Raji (cell line): ENCODE data around the gene CTBP2.

Experiments
- POLR2A ChIP-seq: IDR thresholded peaks from 2 replicates; pipeline ENCODE4 v1.6.1; 2011; ENCODE audit warnings: low read depth, low read length, control low read depth; ENCODE audit not compliant: insufficient read depth

CTBP2 gene

GRCh38 chr10:125004571-125005311, 155.6 kb downstream of the CTBP2 start:
- TF ChIP-seq POLR2A = no peak

- no peak for TF ChIP-seq POLR2A
These were observed 156.4 kb downstream of the CTBP2 start for GRCh38 chr10:125003901-125004467.

GRCh38 chr10:125003146-125003900, 157.0 kb downstream of the CTBP2 start:
- no peak for TF ChIP-seq POLR2A

- TF ChIP-seq POLR2A = no peak
These were observed 157.8 kb downstream of the CTBP2 start for GRCh38 chr10:125002423-125003145.

- no peak for TF ChIP-seq POLR2A
These were observed 158.3 kb downstream of the CTBP2 start for GRCh38 chr10:125002047-125002422.

GRCh38 chr10:125001313-125002046, 158.9 kb downstream of the CTBP2 start:
- no peak for TF ChIP-seq POLR2A

- TF ChIP-seq POLR2A = no peak
These were observed 159.7 kb downstream of the CTBP2 start for GRCh38 chr10:125000366-125001312.

- TF ChIP-seq POLR2A = no peak
These were observed 160.7 kb downstream of the CTBP2 start for GRCh38 chr10:124999433-125000365.

GRCh38 chr10:124998624-124999291, 161.6 kb downstream of the CTBP2 start:
- TF ChIP-seq POLR2A = no peak

- TF ChIP-seq POLR2A = no peak
These were observed 162.4 kb downstream of the CTBP2 start for GRCh38 chr10:124997771-124998623.

GRCh38 chr10:124997306-124997705, 163.1 kb downstream of the CTBP2 start:
- no peak for TF ChIP-seq POLR2A
